H1 (cell line): ENCODE results near the gene LUZP1. TPM values are rescaled to one million over a fixed set of nuclear protein-coding genes. Genes with fewer than 3 reads are reported as not detected.

Experiments used
- CTCF ChIA-PET: fragments of 300-600 bp; sonication (Branson Sonifier 250); formaldehyde crosslinking; loops from one replicate; lab custom pipeline; 2021; ENCODE audit not compliant: partially characterized antibody; lab: Charles Lee
- POLR2A ChIA-PET: fragments of 300-600 bp; sonication (Branson Sonifier 250); formaldehyde crosslinking; loops from one replicate; lab custom pipeline; 2021; ENCODE audit warnings: inconsistent platforms; ENCODE audit not compliant: partially characterized antibody; lab: Charles Lee
- DNase-seq, 2 experiments: peaks; one replicate each; pipeline versions ENCODE4 v3.0.0 to v3.0.0-alpha.2; 2010 to 2022; ENCODE audit warnings: low spot score in 2 of 2, low read depth in 1 of 2, mixed read lengths in 1 of 2
- FAIRE-seq: peaks from 2 replicates; lab custom pipeline; 2011; peaks lifted over from hg19 to GRCh38; lab: Jason Lieb, UNC
- H2AFZ ChIP-seq: 2 replicates; pipeline ENCODE4 v1.8.1; 2012; ENCODE audit warnings: low read length, inconsistent platforms
- H2AK5ac ChIP-seq: 2 replicates; pipeline ENCODE4 v1.6.1; 2013; ENCODE audit warnings: low read depth, low read length
- H2BK120ac ChIP-seq: replicated peaks from 2 replicates; pipeline ENCODE3; 2013; ENCODE audit warnings: low read depth, low read length, inconsistent platforms
- H2BK12ac ChIP-seq: 2 replicates; pipeline ENCODE4 v1.6.1; 2013; ENCODE audit warnings: low read depth, low read length
- H2BK15ac ChIP-seq: 2 replicates; pipeline ENCODE4 v1.6.1; 2013; ENCODE audit warnings: low read length
- H2BK20ac ChIP-seq: 2 replicates; pipeline ENCODE4 v1.6.1; 2013; ENCODE audit warnings: low read length
- H2BK5ac ChIP-seq: 2 replicates; pipeline ENCODE4 v1.6.1; 2013; ENCODE audit warnings: low read depth, low read length
- H3K14ac ChIP-seq: 2 replicates; pipeline ENCODE4 v1.6.1; 2013; ENCODE audit warnings: inconsistent platforms; ENCODE audit not compliant: insufficient read length
- H3K18ac ChIP-seq: 2 replicates; pipeline ENCODE4 v1.6.1; 2013; ENCODE audit warnings: low read length; ENCODE audit errors: extremely low read depth
- H3K23ac ChIP-seq: 2 replicates; pipeline ENCODE4 v1.6.1; 2013; ENCODE audit warnings: inconsistent platforms; ENCODE audit not compliant: insufficient read length
- H3K23me2 ChIP-seq: 2 replicates; pipeline ENCODE4 v1.6.1; 2013; ENCODE audit warnings: low read depth, low read length
- H3K27ac ChIP-seq: 2 replicates; pipeline ENCODE4 v1.6.1; 2011; ENCODE audit warnings: low read depth, low read length, inconsistent platforms
- H3K27me3 ChIP-seq, 4 experiments: replicated peaks in 1 of 4; 1 replicate in 1 of 4; 2 replicates in 3 of 4; pipeline versions ENCODE4 v1.6.1 to v1.8.1; 2011 to 2013; ENCODE audit warnings: low read length in 3 of 4, mild to moderate bottlenecking in 3 of 4, inconsistent platforms in 2 of 4, mixed read lengths in 2 of 4, moderate library complexity in 1 of 4; ENCODE audit not compliant: control insufficient read depth in 3 of 4, insufficient read depth in 3 of 4; ENCODE audit errors: extremely low read depth in 1 of 4
- H3K36me3 ChIP-seq, 4 experiments: 2 replicates each; pipeline versions ENCODE4 v1.6.1 to v1.8.1; 2011 to 2013; ENCODE audit warnings: mild to moderate bottlenecking in 4 of 4, low read length in 3 of 4, moderate library complexity in 2 of 4, control low read depth in 1 of 4, inconsistent platforms in 1 of 4; ENCODE audit not compliant: insufficient read depth in 4 of 4, control insufficient read depth in 2 of 4
- H3K4ac ChIP-seq: replicated peaks from 2 replicates; pipeline ENCODE3; 2013; ENCODE audit warnings: low read length, low read depth, mixed read lengths, inconsistent platforms; ENCODE audit not compliant: insufficient read length
- H3K4me1 ChIP-seq, 4 experiments: replicated peaks in 1 of 4; 1 replicate in 1 of 4; 2 replicates in 3 of 4; pipeline versions ENCODE4 v1.6.1 to v1.8.1; 2011 to 2013; ENCODE audit warnings: low read length in 3 of 4, inconsistent platforms in 2 of 4, mixed read lengths in 1 of 4; ENCODE audit not compliant: insufficient read depth in 4 of 4, control insufficient read depth in 3 of 4
- H3K4me2 ChIP-seq, 2 experiments: 2 replicates each; pipeline versions ENCODE4 v1.6.1 to v1.8.1; 2011 to 2013; ENCODE audit warnings: low read depth in 2 of 2, low read length in 2 of 2, control low read depth in 1 of 2, inconsistent platforms in 1 of 2, mild to moderate bottlenecking in 1 of 2; ENCODE audit not compliant: insufficient read depth in 1 of 2
- H3K4me3 ChIP-seq, 4 experiments: fragments of 200-600, 300-600 bp in 1 of 4; sonication (generic), shearing (Covaris generic), sonication (Bioruptor Twin) in 1 of 4; 2 replicates each; pipeline versions ENCODE4 v1.5.1 to v1.8.1; 2011 to 2016; ENCODE audit warnings: low read length in 4 of 4, low read depth in 3 of 4, control low read depth in 2 of 4, inconsistent platforms in 2 of 4, mild to moderate bottlenecking in 2 of 4, mixed read lengths in 1 of 4, moderate library complexity in 1 of 4; ENCODE audit not compliant: insufficient read depth in 2 of 4; ENCODE audit errors: extremely low read depth in 1 of 4
- H3K56ac ChIP-seq: replicated peaks from 2 replicates; pipeline ENCODE3; 2013; ENCODE audit warnings: low read depth, mild to moderate bottlenecking, mixed read lengths, low read length, inconsistent platforms; ENCODE audit not compliant: insufficient read length
- H3K79me1 ChIP-seq: 2 replicates; pipeline ENCODE4 v1.6.1; 2013; ENCODE audit warnings: low read depth, low read length, control low read depth
- H3K79me2 ChIP-seq, 2 experiments: 2 replicates each; pipeline versions ENCODE4 v1.6.1 to v1.8.1; 2012 to 2013; ENCODE audit warnings: low read length in 2 of 2, mild to moderate bottlenecking in 2 of 2, inconsistent platforms in 1 of 2; ENCODE audit not compliant: insufficient read depth in 2 of 2, control insufficient read depth in 1 of 2
- H3K9ac ChIP-seq, 4 experiments: replicated peaks in 1 of 4; 1 replicate in 1 of 4; 2 replicates in 3 of 4; pipeline versions ENCODE4 v1.6.1 to v1.8.1; 2011 to 2013; ENCODE audit warnings: low read depth in 3 of 4, low read length in 3 of 4, control low read depth in 2 of 4, mild to moderate bottlenecking in 2 of 4, moderate library complexity in 2 of 4, inconsistent platforms in 1 of 4; ENCODE audit errors: extremely low read depth in 1 of 4
- H3K9me3 ChIP-seq, 2 experiments: 2 replicates each; pipeline versions ENCODE4 v1.6.1 to v1.8.1; 2012 to 2013; ENCODE audit warnings: mild to moderate bottlenecking in 2 of 2, moderate library complexity in 2 of 2, control low read depth in 1 of 2, inconsistent platforms in 1 of 2, low read depth in 1 of 2, low read length in 1 of 2, mixed read lengths in 1 of 2; ENCODE audit not compliant: insufficient read depth in 2 of 2
- H4K20me1 ChIP-seq, 2 experiments: replicated peaks in 1 of 2; 2 replicates each; pipeline versions ENCODE3 to v1.8.1; 2011 to 2013; ENCODE audit warnings: inconsistent platforms in 2 of 2, low read length in 2 of 2, mild to moderate bottlenecking in 1 of 2; ENCODE audit not compliant: insufficient read depth in 2 of 2, control insufficient read depth in 1 of 2
- H4K5ac ChIP-seq: 2 replicates; pipeline ENCODE4 v1.6.1; 2013; ENCODE audit warnings: low read length, low read depth, mixed read lengths, inconsistent platforms; ENCODE audit not compliant: insufficient read length
- H4K8ac ChIP-seq: 2 replicates; pipeline ENCODE4 v1.8.0; 2013; ENCODE audit warnings: mild to moderate bottlenecking, moderate library complexity, low read length, inconsistent platforms; ENCODE audit not compliant: insufficient read depth; ENCODE audit errors: extremely low read depth
- H4K91ac ChIP-seq: replicated peaks from 2 replicates; pipeline ENCODE3; 2013; ENCODE audit warnings: low read length, mixed read lengths, inconsistent platforms; ENCODE audit not compliant: insufficient read length
- CHD2 ChIP-seq: IDR thresholded peaks from 2 replicates; pipeline ENCODE4 v1.6.1; 2012; ENCODE audit warnings: low read length, improper control_type of control experiment
- KDM5A ChIP-seq: fragments of 200-600 bp; IDR thresholded peaks from 2 replicates; pipeline ENCODE4 v1.7.1; 2012; ENCODE audit warnings: mild to moderate bottlenecking, low read length, inconsistent platforms, mixed read lengths
- polyA plus RNA-seq, 7 experiments: library from polyadenylated mRNA; depleted of rRNA in 3 of 7; stranded (reverse) in 5 of 7; unstranded in 2 of 7; fragments of >200 nt in 5 of 7; fragments of 200-250 nt in 2 of 7; gene quantifications; 1 replicate in 5 of 7; 2 replicates in 1 of 7; 4 replicates in 1 of 7; pipeline versions ENCODE4 v1.2.1 to v1.2.3, GENCODE V29; 2011 to 2013; ENCODE audit warnings: missing spikeins in 2 of 7, mixed read lengths in 2 of 7
- total RNA-seq: library from RNA; stranded (reverse); fragmentation: NEBNext Ultra II Directional; extraction: Animal tissue kit (Norgen Biotek cat#: 25700); gene quantifications from 2 replicates; pipeline ENCODE4 v1.2.1, GENCODE V29; 2021

LUZP1 gene
- total and polyA plus RNA-seq, 2 of the 8 experiments (the other 6 are each of a cell fraction or from before 2014, with no cell fraction given): 14.0 to 60.5 TPM

- CTCF ChIA-PET: interaction anchor here (0.9 kb wide), 1 partner anchor 29 kb away, joined by 3 read pairs; no protein-coding TSS in a partner anchor
- no peak overlapping the region for H3K27ac ChIP-seq
- no peak overlapping the region for H4K91ac ChIP-seq
- no peak overlapping the region for H3K4ac ChIP-seq
- H3K56ac ChIP-seq: no peak overlapping the region
- H3K14ac ChIP-seq: no peak overlapping the region
- peaks cover 2% of the 10 kb centered on the region for H3K79me1 ChIP-seq
- H3K36me3 ChIP-seq: no peaks in the 10 kb centered on the region
- H3K27me3 ChIP-seq: no peaks in the 10 kb centered on the region
- H2BK15ac ChIP-seq: no peak overlapping the region
- no peak overlapping the region for H4K8ac ChIP-seq
- H3K9ac ChIP-seq: no peak overlapping the region
- H3K79me2 ChIP-seq: peaks cover 0 to 88% of the 10 kb centered on the region in 2 experiments; a peak in 3 of 4 replicates
- H2AFZ ChIP-seq: no peak overlapping the region
- no peak for DNase-seq
- no peak overlapping the region for H2BK5ac ChIP-seq
- no peak overlapping the region for H2BK12ac ChIP-seq
- no peak for FAIRE-seq
- no peak overlapping the region for H2BK120ac ChIP-seq
- no peak overlapping the region for H3K23ac ChIP-seq
- H3K9me3 ChIP-seq: no peaks in the 10 kb centered on the region
- H4K20me1 ChIP-seq: peaks cover 3 to 8% of the 10 kb centered on the region in 2 experiments
- H3K23me2 ChIP-seq: no peaks in the 10 kb centered on the region; the same call in 1 of the 2 replicates
- H3K4me3 ChIP-seq: no peak overlapping the region
- no peak overlapping the region for H4K5ac ChIP-seq
- H3K4me1 ChIP-seq: peaks cover 0 to 3% (median under 1%) of the 10 kb centered on the region in 4 experiments; a peak in 3 of 7 replicates
- no peak overlapping the region for H3K4me2 ChIP-seq
- POLR2A ChIA-PET: no interaction called here
- H2AK5ac ChIP-seq: no peak overlapping the region
- H2BK20ac ChIP-seq: no peak overlapping the region
- no peak overlapping the region for H3K18ac ChIP-seq
- TF ChIP-seq KDM5A (no peak), CHD2 (no peak)
Observed at GRCh38 chr1:23129846-23130245, 38.8 kb downstream of the LUZP1 start.
